Mesendoderm (in vitro differentiated cells): ENCODE data around the gene DTX1.

Source experiments
- DNase-seq: peaks from one replicate; pipeline ENCODE4 v3.0.0; 2013
- H2AK5ac ChIP-seq: 2 replicates; pipeline ENCODE4 v1.6.1; 2013; ENCODE audit warnings: low read length, inconsistent platforms
- H2BK120ac ChIP-seq: 2 replicates; pipeline ENCODE4 v1.6.1; 2013; ENCODE audit warnings: low read depth, mild to moderate bottlenecking, low read length, moderate library complexity, mixed read lengths
- H2BK15ac ChIP-seq: replicated peaks from 2 replicates; pipeline ENCODE4 v1.6.1; 2013; ENCODE audit warnings: low read depth, mild to moderate bottlenecking, moderate library complexity
- H2BK5ac ChIP-seq: 2 replicates; pipeline ENCODE4 v1.6.1; 2013; ENCODE audit warnings: low read length, inconsistent platforms
- H3K18ac ChIP-seq: 2 replicates; pipeline ENCODE4 v1.6.1; 2013; ENCODE audit warnings: mild to moderate bottlenecking, low read length, mixed read lengths
- H3K23ac ChIP-seq: one replicate; pipeline ENCODE4 v1.6.1; 2013; ENCODE audit warnings: low read length
- H3K27ac ChIP-seq: 2 replicates; pipeline ENCODE4 v1.5.1; 2013; ENCODE audit warnings: low read depth, mild to moderate bottlenecking, inconsistent platforms, low read length, moderate library complexity
- H3K27me3 ChIP-seq: 2 replicates; pipeline ENCODE4 v1.6.1; 2013; ENCODE audit warnings: low read length, control low read depth, mild to moderate bottlenecking, inconsistent platforms; ENCODE audit not compliant: insufficient read depth, poor library complexity
- H3K36me3 ChIP-seq: 2 replicates; pipeline ENCODE4 v1.6.1; 2013; ENCODE audit warnings: low read length, inconsistent platforms; ENCODE audit not compliant: control insufficient read depth, insufficient read depth
- H3K4ac ChIP-seq: one replicate; pipeline ENCODE4 v1.6.1; 2013; ENCODE audit warnings: low read depth, mild to moderate bottlenecking, low read length, moderate library complexity
- H3K4me1 ChIP-seq: 2 replicates; pipeline ENCODE4 v1.6.1; 2013; ENCODE audit warnings: low read depth, low read length, inconsistent platforms; ENCODE audit not compliant: control insufficient read depth
- H3K4me2 ChIP-seq: 2 replicates; pipeline ENCODE4 v1.6.1; 2013; ENCODE audit warnings: low read length
- H3K4me3 ChIP-seq: 2 replicates; pipeline ENCODE4 v1.5.1; 2013; ENCODE audit warnings: mild to moderate bottlenecking, low read length
- H3K56ac ChIP-seq: one replicate; pipeline ENCODE4 v1.6.1; 2013; ENCODE audit warnings: low read length
- H3K79me1 ChIP-seq: 2 replicates; pipeline ENCODE4 v1.6.1; 2013; ENCODE audit warnings: low read length, inconsistent platforms
- H3K79me2 ChIP-seq: 2 replicates; pipeline ENCODE4 v1.6.1; 2013; ENCODE audit warnings: mild to moderate bottlenecking, low read length; ENCODE audit not compliant: control insufficient read depth, insufficient read depth
- H3K9ac ChIP-seq: 2 replicates; pipeline ENCODE4 v1.6.1; 2013; ENCODE audit warnings: low read length, inconsistent platforms
- H4K5ac ChIP-seq: one replicate; pipeline ENCODE4 v1.6.1; 2013; ENCODE audit warnings: low read length
- H4K8ac ChIP-seq: one replicate; pipeline ENCODE4 v1.6.1; 2013; ENCODE audit warnings: low read depth, mild to moderate bottlenecking, control low read depth, low read length, moderate library complexity
- WGBS: extraction: QIAGEN DNeasy Blood & Tissue Kit; methylation state at CpG from one replicate; pipeline ENCODE4 v1.1.7; 2013; ENCODE audit warnings: low lambda C conversion rate, missing lambda C conversion rate; ENCODE audit not compliant: insufficient coverage; ENCODE audit errors: extremely low coverage; 5-methylcytosine and 5-hydroxymethylcytosine counted together

The DTX1 gene

DNA sequence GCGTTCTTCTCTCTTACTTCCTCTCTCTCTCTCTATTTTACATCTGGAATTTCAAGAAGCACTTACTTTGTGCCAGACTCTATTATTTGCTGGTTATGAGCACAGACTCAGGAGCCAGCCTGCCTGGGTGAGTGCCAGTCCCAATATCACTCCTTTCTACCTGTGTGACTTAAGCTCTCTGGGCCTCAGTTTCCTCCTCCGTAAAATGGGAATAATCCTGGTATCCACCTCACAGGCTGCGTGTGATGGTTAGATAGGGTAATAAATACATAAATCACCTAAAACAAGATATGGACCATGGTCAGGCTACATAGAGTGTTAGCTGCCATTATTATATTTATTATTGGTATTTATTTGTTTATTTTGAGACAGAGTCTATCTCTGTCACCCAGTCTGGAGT lies 54.7 kb downstream of the DTX1 start:
- Histone ChIP-seq H3K36me3 (no peaks in the 10 kb centered on the region), H3K9ac (no peak overlapping the region), H3K56ac (no peak overlapping the region), H3K18ac (no peak overlapping the region), H2AK5ac (no peak overlapping the region), H3K4me2 (no peak overlapping the region), H3K79me1 (no peaks in the 10 kb centered on the region), H3K4me1 (peaks cover 3% of the 10 kb centered on the region), H3K4me3 (no peak overlapping the region), H3K27me3 (no peaks in the 10 kb centered on the region), H3K4ac (no peak overlapping the region), H4K8ac (no peak overlapping the region), H3K23ac (no peak overlapping the region), H2BK5ac (no peak overlapping the region), H4K5ac (no peak overlapping the region), H2BK120ac (no peak overlapping the region), H3K27ac (no peak overlapping the region), H3K79me2 (no peaks in the 10 kb centered on the region), H2BK15ac (no peak overlapping the region)
- no peak for DNase-seq
- no CpG with 5 or more reads among the region's 3 CpGs for WGBS

- Histone ChIP-seq H4K5ac (no peak overlapping the region), H2BK120ac (no peak overlapping the region), H3K4ac (no peak overlapping the region), H3K23ac (no peak overlapping the region), H4K8ac (no peak overlapping the region), H3K27me3 (no peaks in the 10 kb centered on the region), H3K9ac (no peak overlapping the region), H2AK5ac (no peak overlapping the region), H3K56ac (no peak overlapping the region), H3K18ac (no peak overlapping the region), H2BK5ac (no peak overlapping the region), H3K79me2 (no peaks in the 10 kb centered on the region), H3K36me3 (no peaks in the 10 kb centered on the region), H3K27ac (no peak overlapping the region), H3K4me1 (peaks cover 3% of the 10 kb centered on the region), H3K79me1 (no peaks in the 10 kb centered on the region), H2BK15ac (no peak overlapping the region), H3K4me3 (no peak overlapping the region), H3K4me2 (no peak overlapping the region)
- DNase-seq: no peak
- WGBS: no CpG with 5 or more reads among the region's 39 CpGs
Observed at GRCh38 chr12:113112043-113112899, 55.7 kb downstream of the DTX1 start.

DNA sequence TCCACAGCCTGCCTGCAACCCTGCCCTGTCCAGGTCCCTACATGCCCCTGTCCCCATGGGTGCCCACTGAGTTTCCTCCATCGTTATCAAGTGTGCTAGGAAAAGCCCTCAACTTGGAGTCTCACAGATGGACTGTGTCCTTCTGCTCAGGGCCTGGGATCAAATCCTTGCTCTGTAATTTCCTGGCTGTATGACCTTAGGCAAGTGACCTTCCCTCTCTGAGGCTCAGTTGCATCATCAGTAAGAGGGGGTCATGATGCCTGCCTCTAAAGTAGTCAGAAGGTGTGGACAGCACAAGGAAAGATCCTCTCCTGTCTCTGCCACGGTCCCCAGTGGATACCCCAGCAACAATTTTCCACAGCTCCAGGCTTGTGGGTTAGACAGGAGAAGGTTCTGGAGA lies 56.9 kb downstream of the DTX1 start:
- Histone ChIP-seq H2BK5ac (no peak overlapping the region), H4K8ac (no peak overlapping the region), H3K4me2 (no peak overlapping the region), H3K36me3 (no peaks in the 10 kb centered on the region), H3K27ac (no peak overlapping the region), H2BK15ac (no peak overlapping the region), H3K18ac (no peak overlapping the region), H3K4me1 (peaks cover 3% of the 10 kb centered on the region), H3K23ac (no peak overlapping the region), H3K56ac (no peak overlapping the region), H3K79me1 (no peaks in the 10 kb centered on the region), H3K27me3 (no peaks in the 10 kb centered on the region), H3K9ac (no peak overlapping the region), H3K4ac (no peak overlapping the region), H3K79me2 (no peaks in the 10 kb centered on the region), H3K4me3 (no peak overlapping the region), H2AK5ac (no peak overlapping the region), H4K5ac (no peak overlapping the region), H2BK120ac (no peak overlapping the region)
- no CpG with 5 or more reads among the region's 2 CpGs for WGBS
- DNase-seq: no peak

DNA sequence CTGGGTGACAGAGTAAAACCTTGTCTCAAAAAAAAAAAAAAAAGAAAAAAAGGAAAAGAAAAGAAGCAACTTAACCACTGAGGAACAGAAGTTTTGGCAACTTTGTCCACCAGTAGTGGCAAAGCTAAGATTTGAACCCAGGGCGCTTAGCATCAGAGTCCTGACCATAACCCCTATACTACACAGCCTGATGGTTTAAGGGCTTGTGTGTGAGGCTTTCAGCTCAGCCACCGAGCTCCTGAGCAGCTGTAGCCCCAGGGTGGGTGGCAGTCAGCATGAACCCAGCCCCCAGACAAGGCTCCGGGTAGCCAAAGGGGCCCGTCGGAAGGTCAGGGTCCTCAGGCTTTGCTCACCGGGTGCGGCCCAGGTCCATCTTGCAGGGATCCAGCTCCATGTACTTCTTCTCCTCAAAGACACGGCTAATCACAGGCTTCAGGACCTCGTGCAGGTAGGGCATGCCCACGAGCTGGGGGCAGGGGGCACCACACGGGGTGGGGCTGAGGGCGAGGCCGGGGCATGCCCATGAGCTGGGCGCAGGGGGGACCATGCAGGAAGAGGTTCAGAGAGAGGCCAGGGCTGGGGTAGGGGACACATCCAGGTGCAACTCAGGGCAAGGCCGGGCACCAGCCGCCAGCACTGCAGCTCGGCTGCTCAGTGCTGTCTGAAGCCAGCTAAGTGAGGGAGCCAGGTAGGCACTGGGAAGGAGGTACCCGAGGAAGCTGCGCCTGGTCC lies 58.1 kb downstream of the DTX1 start:
- no CpG with 5 or more reads among the region's 19 CpGs for WGBS
- peaks cover 2% of the 10 kb centered on the region for H3K4me1 ChIP-seq
- H2BK5ac ChIP-seq: no peak overlapping the region

GRCh38 chr12:113115455-113116126 lies 59.1 kb downstream of the DTX1 start:
- Histone ChIP-seq H3K4me1 (no peaks in the 10 kb centered on the region), H3K23ac (no peak overlapping the region), H3K4me2 (no peak overlapping the region), H4K8ac (no peak overlapping the region), H3K4ac (no peak overlapping the region), H3K18ac (no peak overlapping the region), H2BK120ac (no peak overlapping the region), H3K27ac (no peak overlapping the region), H2BK5ac (no peak overlapping the region), H4K5ac (no peak overlapping the region), H3K9ac (no peak overlapping the region), H3K79me2 (no peaks in the 10 kb centered on the region), H3K36me3 (no peaks in the 10 kb centered on the region), H3K56ac (no peak overlapping the region), H2AK5ac (no peak overlapping the region), H2BK15ac (no peak overlapping the region), H3K79me1 (no peaks in the 10 kb centered on the region), H3K27me3 (no peaks in the 10 kb centered on the region), H3K4me3 (no peak overlapping the region)
- DNase-seq: no peak
- WGBS: no CpG with 5 or more reads among the region's 22 CpGs

More for the DNA sequence above, 58.1 kb downstream of the DTX1 start:
- Histone ChIP-seq H3K4ac (no peak overlapping the region), H2BK120ac (no peak overlapping the region), H3K9ac (no peak overlapping the region), H3K18ac (no peak overlapping the region), H3K27me3 (no peaks in the 10 kb centered on the region), H3K79me1 (no peaks in the 10 kb centered on the region), H3K4me3 (no peak overlapping the region), H3K4me2 (no peak overlapping the region), H4K5ac (no peak overlapping the region), H4K8ac (no peak overlapping the region), H2AK5ac (no peak overlapping the region), H3K23ac (no peak overlapping the region), H3K56ac (no peak overlapping the region), H3K79me2 (no peaks in the 10 kb centered on the region), H2BK15ac (no peak overlapping the region), H3K27ac (no peak overlapping the region), H3K36me3 (no peaks in the 10 kb centered on the region)
- no peak for DNase-seq
